ENCODE measurements around the gene ITGA3. TPM values are rescaled to one million over a fixed set of nuclear protein-coding genes. Genes with fewer than 3 reads are reported as not detected.

Gene ITGA3
- total and polyA plus RNA-seq, 2 of the 13 experiments (the other 11 are each of a cell fraction or from before 2014, with no cell fraction given), result 0.48 to 0.69 TPM

DNA sequence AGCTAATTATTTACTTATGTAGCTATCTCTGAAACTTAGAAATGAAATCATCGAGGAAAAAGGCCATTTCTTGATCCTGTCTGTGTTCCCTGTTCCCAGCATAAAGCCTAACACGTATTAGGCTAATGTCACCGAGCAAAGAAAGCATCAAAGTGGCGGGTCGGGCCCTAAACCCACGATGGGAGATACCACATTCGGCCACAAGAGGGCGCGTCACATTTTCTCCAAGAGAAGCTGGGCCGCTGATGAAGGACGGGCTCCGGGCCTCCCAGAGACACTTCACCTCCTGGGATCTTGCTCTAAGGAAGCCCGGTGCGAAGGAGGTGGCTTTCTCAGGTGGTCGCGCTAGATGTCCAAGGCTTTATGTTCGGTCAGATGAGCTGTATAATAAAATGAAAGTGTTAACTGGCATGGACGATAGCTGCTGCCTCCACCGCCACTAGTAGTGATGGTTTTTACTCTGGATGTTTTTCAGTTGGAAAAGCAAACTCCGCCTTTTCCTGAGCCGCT is 38.4 kb downstream of the ITGA3 start (continued):
- TF ChIP-seq CTCF (CRISPR knock-in tag; IDR thresholded peaks at IDR 0.05) (peak; percentile 95), PAF1 (CRISPR knock-in tag; IDR thresholded peaks at IDR 0.05) (no peak), ZBTB26 (CRISPR knock-in tag; IDR thresholded peaks at IDR 0.05; ENCODE audit: borderline replicate concordance) (0 out of 2 replicates have a peak, but pooled peaks have one; percentile 34), RCOR2 (CRISPR knock-in tag; IDR thresholded peaks at IDR 0.05) (no peak), RFX1 (IDR thresholded peaks at IDR 0.05) (no peak), RBAK (CRISPR knock-in tag; IDR thresholded peaks at IDR 0.05) (no peak), BORCS8-MEF2B (CRISPR knock-in tag; IDR thresholded peaks at IDR 0.05) (no peak), ZNF264 (CRISPR knock-in tag; IDR thresholded peaks at IDR 0.05) (no peak), SMAD9 (CRISPR knock-in tag; IDR thresholded peaks at IDR 0.05) (no peak), SOX13 (IDR thresholded peaks at IDR 0.05) (no peak), SOX13 (CRISPR knock-in tag; conservative IDR thresholded peaks at IDR 0.05 in 1 of 2, IDR thresholded peaks at IDR 0.05 in 1 of 2) (peak in 1 of 2 experiments; percentile 41; a peak in 2 of 4 replicates), ZNF614 (CRISPR knock-in tag; IDR thresholded peaks at IDR 0.05; ENCODE audit: borderline replicate concordance) (peak; percentile 64; the same call in 1 of the 2 replicates), ZNF20 (CRISPR knock-in tag; IDR thresholded peaks at IDR 0.05) (no peak), SNAPC5 (CRISPR knock-in tag; IDR thresholded peaks at IDR 0.05; ENCODE audit: borderline replicate concordance) (no peak), FOXK2 (IDR thresholded peaks at IDR 0.05) (no peak)
- TF ChIP-seq, protein P1, sequence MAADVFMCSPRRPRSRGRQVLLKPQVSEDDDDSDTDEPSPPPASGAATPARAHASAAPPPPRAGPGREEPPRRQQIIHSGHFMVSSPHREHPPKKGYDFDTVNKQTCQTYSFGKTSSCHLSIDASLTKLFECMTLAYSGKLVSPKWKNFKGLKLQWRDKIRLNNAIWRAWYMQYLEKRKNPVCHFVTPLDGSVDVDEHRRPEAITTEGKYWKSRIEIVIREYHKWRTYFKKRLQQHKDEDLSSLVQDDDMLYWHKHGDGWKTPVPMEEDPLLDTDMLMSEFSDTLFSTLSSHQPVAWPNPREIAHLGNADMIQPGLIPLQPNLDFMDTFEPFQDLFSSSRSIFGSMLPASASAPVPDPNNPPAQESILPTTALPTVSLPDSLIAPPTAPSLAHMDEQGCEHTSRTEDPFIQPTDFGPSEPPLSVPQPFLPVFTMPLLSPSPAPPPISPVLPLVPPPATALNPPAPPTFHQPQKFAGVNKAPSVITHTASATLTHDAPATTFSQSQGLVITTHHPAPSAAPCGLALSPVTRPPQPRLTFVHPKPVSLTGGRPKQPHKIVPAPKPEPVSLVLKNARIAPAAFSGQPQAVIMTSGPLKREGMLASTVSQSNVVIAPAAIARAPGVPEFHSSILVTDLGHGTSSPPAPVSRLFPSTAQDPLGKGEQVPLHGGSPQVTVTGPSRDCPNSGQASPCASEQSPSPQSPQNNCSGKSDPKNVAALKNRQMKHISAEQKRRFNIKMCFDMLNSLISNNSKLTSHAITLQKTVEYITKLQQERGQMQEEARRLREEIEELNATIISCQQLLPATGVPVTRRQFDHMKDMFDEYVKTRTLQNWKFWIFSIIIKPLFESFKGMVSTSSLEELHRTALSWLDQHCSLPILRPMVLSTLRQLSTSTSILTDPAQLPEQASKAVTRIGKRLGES (CRISPR knock-in tag; IDR thresholded peaks at IDR 0.05; ENCODE audit: borderline replicate concordance), result no peak
- TF ChIP-seq, protein P2, sequence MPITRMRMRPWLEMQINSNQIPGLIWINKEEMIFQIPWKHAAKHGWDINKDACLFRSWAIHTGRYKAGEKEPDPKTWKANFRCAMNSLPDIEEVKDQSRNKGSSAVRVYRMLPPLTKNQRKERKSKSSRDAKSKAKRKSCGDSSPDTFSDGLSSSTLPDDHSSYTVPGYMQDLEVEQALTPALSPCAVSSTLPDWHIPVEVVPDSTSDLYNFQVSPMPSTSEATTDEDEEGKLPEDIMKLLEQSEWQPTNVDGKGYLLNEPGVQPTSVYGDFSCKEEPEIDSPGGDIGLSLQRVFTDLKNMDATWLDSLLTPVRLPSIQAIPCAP (CRISPR knock-in tag; IDR thresholded peaks at IDR 0.05; ENCODE audit: low read depth), result no peak
- TF ChIP-seq, protein P3, sequence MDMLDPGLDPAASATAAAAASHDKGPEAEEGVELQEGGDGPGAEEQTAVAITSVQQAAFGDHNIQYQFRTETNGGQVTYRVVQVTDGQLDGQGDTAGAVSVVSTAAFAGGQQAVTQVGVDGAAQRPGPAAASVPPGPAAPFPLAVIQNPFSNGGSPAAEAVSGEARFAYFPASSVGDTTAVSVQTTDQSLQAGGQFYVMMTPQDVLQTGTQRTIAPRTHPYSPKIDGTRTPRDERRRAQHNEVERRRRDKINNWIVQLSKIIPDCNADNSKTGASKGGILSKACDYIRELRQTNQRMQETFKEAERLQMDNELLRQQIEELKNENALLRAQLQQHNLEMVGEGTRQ (IDR thresholded peaks at IDR 0.05; ENCODE audit: low read depth, low read length), result no peak
- TF ChIP-seq, protein P3 (CRISPR knock-in tag; IDR thresholded peaks at IDR 0.05; ENCODE audit: borderline replicate concordance), result no peak
- TF ChIP-seq, protein P4, sequence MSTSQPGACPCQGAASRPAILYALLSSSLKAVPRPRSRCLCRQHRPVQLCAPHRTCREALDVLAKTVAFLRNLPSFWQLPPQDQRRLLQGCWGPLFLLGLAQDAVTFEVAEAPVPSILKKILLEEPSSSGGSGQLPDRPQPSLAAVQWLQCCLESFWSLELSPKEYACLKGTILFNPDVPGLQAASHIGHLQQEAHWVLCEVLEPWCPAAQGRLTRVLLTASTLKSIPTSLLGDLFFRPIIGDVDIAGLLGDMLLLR (CRISPR knock-in tag; IDR thresholded peaks at IDR 0.05), result no peak
